ENCODE results near the gene TMEM106B.

Gene TMEM106B

GRCh38 chr7:12228024-12228423 is 16.9 kb downstream of the TMEM106B start:
- DNase-seq (ENCODE audit: low read depth), result no peak

- DNase-seq (ENCODE audit: low read depth), result no peak
Measured at GRCh38 chr7:12229046-12229445, 18.0 kb downstream of the TMEM106B start.

- no peak for DNase-seq (ENCODE audit: low read depth)
Measured at GRCh38 chr7:12231097-12231496, 20.0 kb downstream of the TMEM106B start.

GRCh38 chr7:12233175-12233574 is 22.1 kb downstream of the TMEM106B start:
- DNase-seq (ENCODE audit: low read depth), result no peak

GRCh38 chr7:12234334-12234865 is 23.3 kb downstream of the TMEM106B start:
- no peak for DNase-seq (ENCODE audit: low read depth)

GRCh38 chr7:12235970-12236369 is 24.9 kb downstream of the TMEM106B start:
- DNase-seq (ENCODE audit: low read depth), result no peak

- no peak for DNase-seq (ENCODE audit: low read depth)
Measured at GRCh38 chr7:12237007-12237406, 25.9 kb downstream of the TMEM106B start.

- DNase-seq (ENCODE audit: low read depth), result no peak
Measured at GRCh38 chr7:12239806-12240205, 28.7 kb downstream of the TMEM106B start.

GRCh38 chr7:12244129-12244528 is 33.0 kb downstream of the TMEM106B start:
- DNase-seq (ENCODE audit: low read depth), result no peak

GRCh38 chr7:12244694-12245093 is 33.6 kb downstream of the TMEM106B start:
- no peak for DNase-seq (ENCODE audit: low read depth)

GRCh38 chr7:12249706-12250105 is 38.6 kb downstream of the TMEM106B start:
- DNase-seq (ENCODE audit: low read depth), result no peak

GRCh38 chr7:12250232-12250631 is 39.1 kb downstream of the TMEM106B start:
- DNase-seq (ENCODE audit: low read depth), result no peak

GRCh38 chr7:12256090-12256489 is 45.0 kb downstream of the TMEM106B start:
- no peak for DNase-seq (ENCODE audit: low read depth)

- DNase-seq (ENCODE audit: low read depth), result no peak
Measured at GRCh38 chr7:12257582-12257981, 46.5 kb downstream of the TMEM106B start.

GRCh38 chr7:12258074-12258473 is 47.0 kb downstream of the TMEM106B start:
- DNase-seq (ENCODE audit: low read depth), result no peak

GRCh38 chr7:12267542-12267941 is 56.4 kb downstream of the TMEM106B start:
- DNase-seq (ENCODE audit: low read depth), result no peak

GRCh38 chr7:12269100-12269895 is 58.2 kb downstream of the TMEM106B start:
- DNase-seq (ENCODE audit: low read depth), result no peak

GRCh38 chr7:12281038-12281437 is 69.9 kb downstream of the TMEM106B start:
- DNase-seq (ENCODE audit: low read depth), result no peak

GRCh38 chr7:12287901-12288300 is 76.8 kb downstream of the TMEM106B start:
- DNase-seq (ENCODE audit: low read depth), result no peak

GRCh38 chr7:12289996-12290395 is 78.9 kb downstream of the TMEM106B start:
- no peak for DNase-seq (ENCODE audit: low read depth)

- DNase-seq (ENCODE audit: low read depth), result no peak
Measured at GRCh38 chr7:12290761-12291160, 79.7 kb downstream of the TMEM106B start.

GRCh38 chr7:12291870-12292269 is 80.8 kb downstream of the TMEM106B start:
- DNase-seq (ENCODE audit: low read depth), result no peak

Data from activated T-helper 1 cell treated with Interleukin-2 at 50 U/mL for 16 hours (primary cell).